ENCODE measurements around the gene HDGFL3. TPM values are rescaled to one million over a fixed set of nuclear protein-coding genes. Genes with fewer than 3 reads are reported as not detected.

Gene HDGFL3
- total and polyA plus RNA-seq, 8 donors, result 29.0 to 112 (median 100) TPM

- Histone ChIP-seq H3K4me3 (peak overlapping the region; percentile 46 to 73), H3K27ac (peak overlapping the region; percentile 80 to 94), H3K36me3 (peaks cover 0 to 8% of the 10 kb centered on the region in 2 donors), H3K4me1 (peaks cover 5 to 41% of the 10 kb centered on the region in 2 donors), H3K27me3 (peaks cover 0 to 38% of the 10 kb centered on the region in 2 donors), H3K9me3 (no peaks in the 10 kb centered on the region)
- DNase-seq (peak in 2 of 4 donors; percentile 85 to 90), ATAC-seq (peak; percentile 86)
- TF ChIP-seq CTCF (IDR thresholded peaks at IDR 0.05), result no peak
- intact Hi-C loops (cut with DNase I), result no loop called here
Observed at GRCh38 chr15:83108266-83109219, 99.1 kb downstream of the HDGFL3 start.

GRCh38 chr15:83107841-83108181, 99.8 kb downstream of the HDGFL3 start:
- Histone ChIP-seq H3K4me1 (peaks cover 5 to 41% of the 10 kb centered on the region in 2 donors), H3K4me3 (peak overlapping the region; percentile 46 to 73), H3K36me3 (peaks cover 0 to under 1% of the 10 kb centered on the region in 2 donors), H3K27me3 (peaks cover 0 to 38% of the 10 kb centered on the region in 2 donors), H3K9me3 (no peaks in the 10 kb centered on the region), H3K27ac (peak overlapping the region; percentile 80 to 94)
- intact Hi-C loops (cut with DNase I), result no loop called here
- no peak for TF ChIP-seq CTCF (IDR thresholded peaks at IDR 0.05)
- ATAC-seq (peak; percentile 7), DNase-seq (peak in 1 of 4 donors; percentile 86)

- DNase-seq (peak in 1 of 4 donors; percentile 88), ATAC-seq (peak; percentile 27)
- Histone ChIP-seq H3K27me3 (peaks cover 0 to 38% of the 10 kb centered on the region in 2 donors), H3K36me3 (no peaks in the 10 kb centered on the region), H3K4me3 (peak within 1 kb of the TSS; percentile 46 to 73), H3K4me1 (peaks cover 5 to 41% of the 10 kb centered on the region in 2 donors), H3K9me3 (no peaks in the 10 kb centered on the region), H3K27ac (peak within 1 kb of the TSS; percentile 80 to 94)
- TF ChIP-seq CTCF (IDR thresholded peaks at IDR 0.05), result no peak
- intact Hi-C loops (cut with DNase I), result no loop called here
Observed at GRCh38 chr15:83106994-83107840, 100.4 kb downstream of the HDGFL3 start, which contains the start of gene TM6SF1. Gene TM6SF1 (plus strand): TSS chr15:83107645. CDS start chr15:83107681, 36 bp downstream.

- DNase-seq, result no peak
- intact Hi-C loops (cut with DNase I), result no loop called here
- TF ChIP-seq CTCF (IDR thresholded peaks at IDR 0.05), result no peak
- H3K4me3 ChIP-seq, result no peak overlapping the region
- no peaks in the 10 kb centered on the region for H3K9me3 ChIP-seq
- ATAC-seq, result no peak
- no peak overlapping the region for H3K27ac ChIP-seq
- H3K36me3 ChIP-seq, result no peaks in the 10 kb centered on the region
- H3K27me3 ChIP-seq, result peaks cover 0 to 38% of the 10 kb centered on the region in 2 donors
- H3K4me1 ChIP-seq, result peaks cover 5 to 43% of the 10 kb centered on the region in 2 donors
Observed at GRCh38 chr15:83105440-83105839, 102.2 kb downstream of the HDGFL3 start.
